T-helper 2 cell treated with Interferon-gamma antibody and Interleukin-4, amounts not matched to agents 5 μg/mL and 100 μg/mL, for 36 hours (primary cell): ENCODE measurements around the gene TMEM234.

Experiments used
- DNase-seq: peaks from one replicate; pipeline ENCODE4 v3.0.0; 2021; ENCODE audit warnings: low spot score
- H3K27ac Mint-ChIP-seq: one replicate; pipeline ENCODE4 v1.8.0; 2021; ENCODE audit warnings: mild to moderate bottlenecking, mixed read lengths
- H3K27me3 Mint-ChIP-seq: one replicate; pipeline ENCODE4 v1.8.0; 2021; ENCODE audit warnings: low read depth, mixed read lengths
- H3K36me3 Mint-ChIP-seq: one replicate; pipeline ENCODE4 v1.8.0; 2021; ENCODE audit warnings: low read depth, mixed read lengths
- H3K4me1 Mint-ChIP-seq: one replicate; pipeline ENCODE4 v1.8.0; 2021; ENCODE audit warnings: low read depth, mixed read lengths
- H3K4me3 Mint-ChIP-seq: one replicate; pipeline ENCODE4 v1.8.0; 2022; ENCODE audit warnings: mild to moderate bottlenecking, moderate library complexity, mixed read lengths
- H3K9me3 Mint-ChIP-seq: one replicate; pipeline ENCODE4 v1.8.0; 2021; ENCODE audit warnings: mixed read lengths

The TMEM234 gene

GRCh38 chr1:32247983-32248889, 26.1 kb upstream of the TMEM234 start:
- DNase-seq = peak; percentile 83
- peak overlapping the region; percentile 98 for H3K27ac Mint-ChIP-seq
- H3K36me3 Mint-ChIP-seq = peaks cover 19% of the 10 kb centered on the region
- no peaks in the 10 kb centered on the region for H3K27me3 Mint-ChIP-seq
- peaks cover 29% of the 10 kb centered on the region for H3K4me1 Mint-ChIP-seq
- H3K4me3 Mint-ChIP-seq = peak overlapping the region; percentile 99
- no peaks in the 10 kb centered on the region for H3K9me3 Mint-ChIP-seq

- Mint-ChIP-seq H3K27me3 (no peaks in the 10 kb centered on the region), H3K4me1 (peaks cover 29% of the 10 kb centered on the region), H3K4me3 (no peak overlapping the region), H3K27ac (peak overlapping the region; percentile 87), H3K36me3 (peaks cover 12% of the 10 kb centered on the region), H3K9me3 (no peaks in the 10 kb centered on the region)
- DNase-seq = no peak
Measured at GRCh38 chr1:32247452-32247851, 25.3 kb upstream of the TMEM234 start.

GRCh38 chr1:32246888-32247273, 24.7 kb upstream of the TMEM234 start, which contains the start of gene FAM167B:
Gene FAM167B (plus strand): TSS chr1:32247222. CDS start chr1:32247422, 200 bp downstream.
- H3K9me3 Mint-ChIP-seq = no peaks in the 10 kb centered on the region
- H3K36me3 Mint-ChIP-seq = peaks cover 6% of the 10 kb centered on the region
- peak within 1 kb of the TSS; percentile 87 for H3K27ac Mint-ChIP-seq
- no peaks in the 10 kb centered on the region for H3K27me3 Mint-ChIP-seq
- peak within 1 kb of the TSS; percentile 62 for H3K4me3 Mint-ChIP-seq
- no peak for DNase-seq
- peaks cover 29% of the 10 kb centered on the region for H3K4me1 Mint-ChIP-seq

GRCh38 chr1:32242341-32242851, 20.2 kb upstream of the TMEM234 start:
- peaks cover 2% of the 10 kb centered on the region for H3K27me3 Mint-ChIP-seq
- peaks cover 16% of the 10 kb centered on the region for H3K4me1 Mint-ChIP-seq
- no peaks in the 10 kb centered on the region for H3K36me3 Mint-ChIP-seq
- no peak for DNase-seq
- H3K27ac Mint-ChIP-seq = no peak overlapping the region
- H3K9me3 Mint-ChIP-seq = no peaks in the 10 kb centered on the region
- H3K4me3 Mint-ChIP-seq = no peak overlapping the region

GRCh38 chr1:32241001-32241763, 19.0 kb upstream of the TMEM234 start:
- H3K4me1 Mint-ChIP-seq = peaks cover 10% of the 10 kb centered on the region
- H3K36me3 Mint-ChIP-seq = no peaks in the 10 kb centered on the region
- H3K9me3 Mint-ChIP-seq = no peaks in the 10 kb centered on the region
- DNase-seq = peak; percentile 22
- H3K4me3 Mint-ChIP-seq = peak overlapping the region; percentile 82
- peaks cover 2% of the 10 kb centered on the region for H3K27me3 Mint-ChIP-seq
- no peak overlapping the region for H3K27ac Mint-ChIP-seq

GRCh38 chr1:32240140-32240951, 18.2 kb upstream of the TMEM234 start:
- H3K9me3 Mint-ChIP-seq = no peaks in the 10 kb centered on the region
- H3K27me3 Mint-ChIP-seq = peaks cover 2% of the 10 kb centered on the region
- H3K27ac Mint-ChIP-seq = no peak overlapping the region
- peak overlapping the region; percentile 82 for H3K4me3 Mint-ChIP-seq
- no peaks in the 10 kb centered on the region for H3K36me3 Mint-ChIP-seq
- peak; percentile 37 for DNase-seq
- H3K4me1 Mint-ChIP-seq = peaks cover 10% of the 10 kb centered on the region

- Mint-ChIP-seq H3K4me1 (peaks cover 10% of the 10 kb centered on the region), H3K36me3 (no peaks in the 10 kb centered on the region), H3K9me3 (no peaks in the 10 kb centered on the region), H3K27ac (no peak overlapping the region), H3K27me3 (peaks cover 2% of the 10 kb centered on the region), H3K4me3 (peak overlapping the region; percentile 82)
- no peak for DNase-seq
Measured at GRCh38 chr1:32239790-32240139, 17.6 kb upstream of the TMEM234 start.

GRCh38 chr1:32239337-32239736, 17.2 kb upstream of the TMEM234 start:
- peaks cover 10% of the 10 kb centered on the region for H3K4me1 Mint-ChIP-seq
- no peak for DNase-seq
- peaks cover 2% of the 10 kb centered on the region for H3K27me3 Mint-ChIP-seq
- no peak overlapping the region for H3K27ac Mint-ChIP-seq
- no peaks in the 10 kb centered on the region for H3K9me3 Mint-ChIP-seq
- peak overlapping the region; percentile 82 for H3K4me3 Mint-ChIP-seq
- no peaks in the 10 kb centered on the region for H3K36me3 Mint-ChIP-seq

- no peak for DNase-seq
- H3K4me1 Mint-ChIP-seq = peaks cover 4% of the 10 kb centered on the region
- peak overlapping the region; percentile 31 for H3K27ac Mint-ChIP-seq
- H3K9me3 Mint-ChIP-seq = no peaks in the 10 kb centered on the region
- H3K4me3 Mint-ChIP-seq = no peak overlapping the region
- peaks cover 2% of the 10 kb centered on the region for H3K27me3 Mint-ChIP-seq
- peaks cover 5% of the 10 kb centered on the region for H3K36me3 Mint-ChIP-seq
Measured at GRCh38 chr1:32234792-32235191, 12.6 kb upstream of the TMEM234 start.

GRCh38 chr1:32232558-32233304, 10.6 kb upstream of the TMEM234 start:
- no peak for DNase-seq
- peaks cover 1% of the 10 kb centered on the region for H3K4me1 Mint-ChIP-seq
- H3K9me3 Mint-ChIP-seq = no peaks in the 10 kb centered on the region
- H3K27me3 Mint-ChIP-seq = no peaks in the 10 kb centered on the region
- H3K27ac Mint-ChIP-seq = no peak overlapping the region
- H3K4me3 Mint-ChIP-seq = no peak overlapping the region
- peaks cover 19% of the 10 kb centered on the region for H3K36me3 Mint-ChIP-seq

- H3K4me1 Mint-ChIP-seq = peaks cover 2% of the 10 kb centered on the region
- DNase-seq = no peak
- H3K9me3 Mint-ChIP-seq = no peaks in the 10 kb centered on the region
- H3K4me3 Mint-ChIP-seq = no peak overlapping the region
- H3K27ac Mint-ChIP-seq = no peak overlapping the region
- peaks cover 25% of the 10 kb centered on the region for H3K36me3 Mint-ChIP-seq
- no peaks in the 10 kb centered on the region for H3K27me3 Mint-ChIP-seq
Measured at GRCh38 chr1:32231843-32232432, 9.8 kb upstream of the TMEM234 start.

- DNase-seq = no peak
- Mint-ChIP-seq H3K36me3 (peaks cover 40% of the 10 kb centered on the region), H3K27me3 (no peaks in the 10 kb centered on the region), H3K4me1 (peaks cover 9% of the 10 kb centered on the region), H3K27ac (no peak overlapping the region), H3K4me3 (no peak overlapping the region), H3K9me3 (no peaks in the 10 kb centered on the region)
Measured at GRCh38 chr1:32228771-32229170, 6.6 kb upstream of the TMEM234 start.

- no peaks in the 10 kb centered on the region for H3K9me3 Mint-ChIP-seq
- H3K27ac Mint-ChIP-seq = peak overlapping the region; percentile 71
- H3K4me3 Mint-ChIP-seq = peak overlapping the region; percentile 71
- no peak for DNase-seq
- peaks cover 16% of the 10 kb centered on the region for H3K4me1 Mint-ChIP-seq
- peaks cover 44% of the 10 kb centered on the region for H3K36me3 Mint-ChIP-seq
- no peaks in the 10 kb centered on the region for H3K27me3 Mint-ChIP-seq
Measured at GRCh38 chr1:32224285-32224684, 2.1 kb upstream of the TMEM234 start.
